HUES64 (cell line): Measurements from ENCODE around the gene HSFX2. TPM values are rescaled to one million over a fixed set of nuclear protein-coding genes. Genes with fewer than 3 reads are reported as not detected.
"Not testable (repeated sequence)": the region's sequence is repeated elsewhere in the genome, so short reads cannot be mapped to it uniquely, and the experiment has no call there.

Experiments used
- H3K27ac ChIP-seq: 2 replicates; pipeline ENCODE4 v1.7.0; 2013; ENCODE audit warnings: low read depth, low read length, inconsistent platforms
- H3K27me3 ChIP-seq: 2 replicates; pipeline ENCODE4 v1.6.1; 2013; ENCODE audit warnings: mild to moderate bottlenecking, low read length; ENCODE audit not compliant: insufficient read depth
- H3K36me3 ChIP-seq: 2 replicates; pipeline ENCODE4 v1.6.1; 2013; ENCODE audit warnings: mild to moderate bottlenecking, low read length; ENCODE audit not compliant: insufficient read depth
- H3K4me1 ChIP-seq: 2 replicates; pipeline ENCODE4 v1.6.1; 2013; ENCODE audit warnings: mild to moderate bottlenecking, low read length, moderate library complexity; ENCODE audit not compliant: insufficient read depth
- H3K4me3 ChIP-seq: 2 replicates; pipeline ENCODE4 v1.5.1; 2013; ENCODE audit warnings: mild to moderate bottlenecking, low read length, moderate library complexity
- H3K9ac ChIP-seq: 2 replicates; pipeline ENCODE4 v1.6.1; 2013; ENCODE audit warnings: mild to moderate bottlenecking, low read depth, low read length
- H3K9me3 ChIP-seq: 2 replicates; pipeline ENCODE4 v1.6.1; 2013; ENCODE audit warnings: low read depth, low read length; ENCODE audit not compliant: insufficient read depth
- WGBS: fragments of 150-250, 120-280 bp; methylation state at CpG from one replicate; pipeline ENCODE4 v1.1.7; 2013; ENCODE audit warnings: missing lambda C conversion rate; 5-methylcytosine and 5-hydroxymethylcytosine counted together
- polyA plus RNA-seq, 2 experiments: library from polyadenylated mRNA; stranded (reverse); fragments of 50-300 nt; gene quantifications; one replicate each; pipeline ENCODE4 v1.2.3, GENCODE V29; 2013

HSFX2 gene
- 0.30 TPM for polyA plus RNA-seq (2013, experiment 1 of 2)
- polyA plus RNA-seq (2013, experiment 2 of 2): 0.32 TPM

GRCh38 chrX:149595214-149595613, at the start of gene HSFX2:
TSS of gene HSFX2 (minus strand) at chrX:149595314. CDS start at chrX:149594700, 614 bp downstream.
- H3K9ac ChIP-seq, H3K36me3 ChIP-seq, H3K4me3 ChIP-seq, H3K9me3 ChIP-seq, H3K27me3 ChIP-seq, H3K27ac ChIP-seq, H3K4me1 ChIP-seq: not testable (repeated sequence)
- WGBS: no CpG with 5 or more reads among the region's 17 CpGs

- Histone ChIP-seq H3K9me3 (no peaks in the 10 kb centered on the region), H3K27me3 (no peaks in the 10 kb centered on the region; the same call in 1 of the 2 replicates), H3K9ac (no peak overlapping the region), H3K27ac (no peak overlapping the region), H3K4me1 (no peaks in the 10 kb centered on the region), H3K4me3 (no peak overlapping the region), H3K36me3 (no peaks in the 10 kb centered on the region)
- 100% methylated on average over 3 of the region's 4 CpGs for WGBS
These were observed 48.4 kb upstream of the HSFX2 start for GRCh38 chrX:149643496-149643895.

- 96% methylated on average over 2 of the region's 2 CpGs for WGBS
- Histone ChIP-seq H3K36me3 (no peaks in the 10 kb centered on the region), H3K4me1 (no peaks in the 10 kb centered on the region), H3K27ac (no peak overlapping the region), H3K9me3 (no peaks in the 10 kb centered on the region), H3K27me3 (no peaks in the 10 kb centered on the region; the same call in 1 of the 2 replicates), H3K4me3 (no peak overlapping the region), H3K9ac (no peak overlapping the region)
These were observed 46.7 kb upstream of the HSFX2 start for GRCh38 chrX:149641835-149642234.

GRCh38 chrX:149641432-149641831, 46.3 kb upstream of the HSFX2 start:
- no peaks in the 10 kb centered on the region for H3K9me3 ChIP-seq
- no peaks in the 10 kb centered on the region for H3K36me3 ChIP-seq
- WGBS: 85% methylated on average over 2 of the region's 3 CpGs

GRCh38 chrX:149639568-149639967, 44.5 kb upstream of the HSFX2 start:
- Histone ChIP-seq H3K4me3 (no peak overlapping the region), H3K9ac (no peak overlapping the region), H3K27ac (no peak overlapping the region), H3K4me1 (no peaks in the 10 kb centered on the region), H3K9me3 (no peaks in the 10 kb centered on the region), H3K36me3 (no peaks in the 10 kb centered on the region), H3K27me3 (peaks cover 3% of the 10 kb centered on the region)
- WGBS: 91% methylated on average over 3 of the region's 3 CpGs

More at GRCh38 chrX:149641432-149641831, 46.3 kb upstream of the HSFX2 start:
- Histone ChIP-seq H3K9ac (no peak overlapping the region), H3K4me1 (no peaks in the 10 kb centered on the region), H3K4me3 (no peak overlapping the region), H3K27ac (no peak overlapping the region), H3K27me3 (no peaks in the 10 kb centered on the region; the same call in 1 of the 2 replicates)

GRCh38 chrX:149638860-149639259, 43.7 kb upstream of the HSFX2 start:
- Histone ChIP-seq H3K4me3 (no peak overlapping the region), H3K4me1 (no peaks in the 10 kb centered on the region), H3K27me3 (peaks cover 8% of the 10 kb centered on the region), H3K9ac (no peak overlapping the region), H3K36me3 (no peaks in the 10 kb centered on the region), H3K9me3 (no peaks in the 10 kb centered on the region), H3K27ac (no peak overlapping the region)

GRCh38 chrX:149633511-149633910, 38.4 kb upstream of the HSFX2 start:
- Histone ChIP-seq H3K4me1 (no peaks in the 10 kb centered on the region), H3K4me3 (no peak overlapping the region), H3K36me3 (no peaks in the 10 kb centered on the region), H3K27me3 (peaks cover 32% of the 10 kb centered on the region), H3K27ac (no peak overlapping the region), H3K9me3 (no peaks in the 10 kb centered on the region), H3K9ac (no peak overlapping the region)

GRCh38 chrX:149631234-149632165, 36.4 kb upstream of the HSFX2 start, which contains the start of gene TMEM185A:
TSS of gene TMEM185A (minus strand) at chrX:149631792. CDS start at chrX:149631580, 212 bp downstream.
- Histone ChIP-seq H3K27me3 (peaks cover 32% of the 10 kb centered on the region), H3K4me3 (peak within 1 kb of the TSS; percentile 76), H3K27ac (no peak within 1 kb of the TSS; the same call in 1 of the 2 replicates), H3K9ac (peak within 1 kb of the TSS; percentile 69), H3K4me1 (no peaks in the 10 kb centered on the region), H3K9me3 (no peaks in the 10 kb centered on the region), H3K36me3 (no peaks in the 10 kb centered on the region)
- WGBS: under 1% methylated on average over 99 of the region's 102 CpGs

- Histone ChIP-seq H3K4me3 (peak overlapping the region; percentile 76), H3K9ac (peak overlapping the region; percentile 69), H3K27ac (no peak overlapping the region), H3K9me3 (no peaks in the 10 kb centered on the region), H3K4me1 (no peaks in the 10 kb centered on the region), H3K36me3 (no peaks in the 10 kb centered on the region), H3K27me3 (peaks cover 28% of the 10 kb centered on the region)
- WGBS: 5% methylated on average over 15 of the region's 16 CpGs
These were observed 35.6 kb upstream of the HSFX2 start for GRCh38 chrX:149630681-149631233.

- peak overlapping the region; percentile 76 for H3K4me3 ChIP-seq
- no peaks in the 10 kb centered on the region for H3K36me3 ChIP-seq
- no peak overlapping the region for H3K27ac ChIP-seq
These were observed 34.7 kb upstream of the HSFX2 start for GRCh38 chrX:149629730-149630387.

GRCh38 chrX:149628768-149629167, 33.7 kb upstream of the HSFX2 start:
- Histone ChIP-seq H3K4me1 (peaks cover 4% of the 10 kb centered on the region; the same call in 1 of the 2 replicates), H3K9me3 (no peaks in the 10 kb centered on the region), H3K4me3 (no peak overlapping the region), H3K36me3 (no peaks in the 10 kb centered on the region), H3K27ac (no peak overlapping the region), H3K27me3 (peaks cover 23% of the 10 kb centered on the region), H3K9ac (no peak overlapping the region)
- WGBS: 94% methylated on average over 2 of the region's 2 CpGs

More at GRCh38 chrX:149629730-149630387, 34.7 kb upstream of the HSFX2 start:
- 80% methylated on average over 5 of the region's 5 CpGs for WGBS
- Histone ChIP-seq H3K27me3 (peaks cover 28% of the 10 kb centered on the region), H3K9me3 (no peaks in the 10 kb centered on the region), H3K4me1 (no peaks in the 10 kb centered on the region), H3K9ac (no peak overlapping the region)
